HG03139 (cell line): Measurements from ENCODE around the gene GRM4.
"Not testable (repeated sequence)": the region's sequence is repeated elsewhere in the genome, so short reads cannot be mapped to it uniquely, and the experiment has no call there.

ENCODE experiments used
- ATAC-seq: cut with Tn5 transposase; IDR thresholded peaks from one replicate; pipeline ENCODE4 v1.9.1; 2021; ENCODE audit not compliant: unreplicated experiment

Gene GRM4

DNA sequence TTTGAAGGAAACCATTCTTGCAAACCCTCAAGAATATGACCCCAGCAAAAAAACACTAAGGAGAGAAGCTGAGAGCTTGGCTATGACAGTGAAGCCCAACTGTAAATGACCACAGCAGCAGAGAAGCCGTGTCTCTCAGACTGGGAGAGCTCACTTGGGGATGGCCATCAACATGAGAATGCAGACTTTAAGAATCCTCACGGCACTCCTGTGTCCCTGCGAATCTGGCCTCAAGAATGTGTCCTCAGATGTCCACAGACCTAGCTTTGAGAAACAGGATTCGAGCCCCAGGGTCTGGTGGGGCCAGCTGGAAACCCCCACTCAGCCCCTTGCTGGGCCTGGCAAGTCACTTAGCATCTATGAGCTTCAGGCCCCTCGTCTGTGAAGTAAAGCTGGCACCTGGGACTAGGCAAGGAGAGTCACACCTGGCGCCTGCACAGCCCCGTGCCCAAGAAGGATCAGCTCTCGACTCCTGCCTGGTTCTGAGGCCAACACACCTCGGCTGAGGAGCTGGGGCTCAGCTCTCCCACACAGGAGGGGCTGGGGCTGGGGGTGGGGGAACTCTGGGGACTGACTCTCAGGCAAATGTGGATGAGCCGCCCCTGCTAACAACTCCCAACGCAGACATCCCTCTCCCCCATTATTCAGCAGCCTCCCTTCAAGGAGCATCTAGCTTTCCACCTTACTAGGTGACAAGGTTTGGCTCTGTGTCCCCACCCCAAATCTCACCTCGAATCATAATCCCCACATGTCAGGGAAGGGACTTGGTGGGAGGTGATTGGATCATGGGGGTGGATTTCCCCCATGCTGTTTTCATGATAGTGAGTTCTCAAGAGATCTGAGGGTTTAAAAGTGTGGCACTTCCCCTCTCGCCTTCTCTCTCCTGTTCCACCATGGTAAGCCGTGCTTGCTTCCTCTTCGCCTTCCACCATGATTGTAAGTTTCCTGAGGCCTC, 97.7 kb downstream of the GRM4 start:
- no peak for ATAC-seq

DNA sequence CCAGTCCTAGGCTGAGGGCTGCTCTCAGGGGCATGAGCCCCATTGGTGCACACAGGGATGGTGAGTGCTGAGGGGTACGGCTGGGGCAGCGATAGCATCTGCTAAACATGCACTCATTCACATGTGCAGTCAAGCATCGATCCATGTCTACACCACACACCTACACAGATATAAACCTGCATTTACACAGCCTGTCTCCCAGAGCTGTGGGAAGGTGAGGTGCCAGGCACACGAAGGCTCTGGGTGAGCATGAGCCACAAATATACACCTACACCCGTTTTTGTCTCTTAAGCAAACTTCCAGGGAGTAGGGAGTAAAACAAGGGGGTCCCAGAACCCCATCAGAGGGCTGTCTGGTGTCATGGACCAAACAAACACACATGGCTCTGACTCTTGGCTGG, 99.3 kb downstream of the GRM4 start:
- ATAC-seq = no peak

DNA sequence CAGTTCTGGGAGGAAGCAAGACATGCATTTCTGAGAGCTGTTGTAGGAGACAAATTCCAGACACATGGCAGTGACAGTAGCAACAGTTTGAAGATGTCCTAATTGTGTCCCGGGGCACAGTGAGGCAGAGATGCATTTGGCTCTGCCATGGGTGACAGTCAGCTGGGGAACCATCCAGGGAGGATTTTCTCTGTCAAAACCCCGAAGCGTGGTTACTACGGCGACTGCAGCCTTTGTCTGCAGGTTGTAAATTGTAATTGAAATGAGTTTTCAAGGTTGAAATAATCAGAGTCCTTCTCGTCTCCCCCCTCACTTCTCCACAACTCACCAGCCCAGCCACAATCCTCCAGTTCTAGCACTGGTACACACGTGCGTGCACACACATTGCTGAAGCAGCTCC, 100.1 kb downstream of the GRM4 start:
- no peak for ATAC-seq

DNA sequence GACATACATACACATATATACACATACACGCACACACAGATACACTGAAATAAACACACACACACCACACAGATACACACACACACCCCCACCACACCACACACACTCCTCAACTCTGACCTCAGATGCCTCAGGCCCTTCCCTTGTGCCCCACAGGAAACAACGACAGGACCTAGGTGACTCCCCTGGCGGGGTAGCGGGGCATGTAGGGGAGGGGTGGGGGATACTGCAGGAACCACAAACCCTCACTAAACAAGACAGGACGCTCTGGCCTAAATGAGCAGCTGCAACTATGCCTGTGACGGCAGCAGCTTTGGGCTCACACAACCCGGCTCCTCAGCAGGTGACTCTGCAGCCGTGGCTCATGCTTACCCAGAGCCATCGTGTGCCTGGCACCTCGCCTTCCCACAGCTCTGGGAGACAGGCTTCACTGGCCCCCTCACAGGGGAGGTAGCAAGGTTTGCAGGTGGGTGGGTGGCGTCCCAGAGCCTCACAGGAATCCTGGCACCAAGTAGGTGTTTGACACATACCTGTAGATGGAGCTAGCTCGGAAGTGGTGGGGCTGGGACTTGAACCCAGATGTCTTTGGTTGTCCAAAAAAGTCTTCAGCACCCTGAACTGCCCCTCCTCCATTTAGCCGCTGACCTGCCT, 100.8 kb downstream of the GRM4 start:
- no peak for ATAC-seq

DNA sequence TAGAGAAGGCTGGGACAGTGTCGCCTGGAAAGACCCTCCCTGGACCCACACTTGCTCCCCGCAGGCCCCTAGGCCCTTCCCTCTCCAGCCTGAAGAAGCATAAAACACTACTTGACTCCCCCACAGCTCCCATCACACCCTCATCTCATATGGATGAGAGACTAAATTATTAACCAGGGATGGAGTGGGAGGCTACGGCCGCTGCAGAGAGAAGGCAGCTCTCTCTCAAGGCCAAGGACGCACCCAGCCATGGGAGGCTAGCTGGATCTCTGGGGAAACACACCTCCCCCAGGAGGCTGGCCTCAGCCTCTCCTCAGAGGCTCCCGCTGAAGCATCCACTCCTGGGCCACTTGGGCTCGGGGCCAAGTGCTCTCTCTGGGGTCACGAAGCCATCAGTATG, 102.5 kb downstream of the GRM4 start:
- no peak for ATAC-seq

DNA sequence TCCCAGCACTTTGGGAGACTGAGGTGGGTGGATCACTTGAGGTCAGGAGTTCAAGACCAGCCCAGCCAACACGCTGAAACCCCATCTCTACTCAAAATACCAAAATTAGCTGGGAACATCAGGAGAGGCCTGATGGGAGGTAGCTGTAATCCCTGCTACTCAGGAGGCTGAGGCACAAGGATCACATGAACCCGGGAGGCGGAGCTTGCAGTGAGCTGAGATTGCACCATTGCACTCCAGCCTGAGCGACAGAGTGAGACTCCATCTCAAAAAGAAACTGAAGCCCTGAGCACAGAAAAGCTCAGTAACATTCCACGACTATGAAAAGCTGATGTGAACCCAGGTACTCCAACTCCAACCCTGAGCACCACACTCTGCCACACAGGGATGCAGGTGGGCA, 103.9 kb downstream of the GRM4 start:
- ATAC-seq = not testable (repeated sequence)

DNA sequence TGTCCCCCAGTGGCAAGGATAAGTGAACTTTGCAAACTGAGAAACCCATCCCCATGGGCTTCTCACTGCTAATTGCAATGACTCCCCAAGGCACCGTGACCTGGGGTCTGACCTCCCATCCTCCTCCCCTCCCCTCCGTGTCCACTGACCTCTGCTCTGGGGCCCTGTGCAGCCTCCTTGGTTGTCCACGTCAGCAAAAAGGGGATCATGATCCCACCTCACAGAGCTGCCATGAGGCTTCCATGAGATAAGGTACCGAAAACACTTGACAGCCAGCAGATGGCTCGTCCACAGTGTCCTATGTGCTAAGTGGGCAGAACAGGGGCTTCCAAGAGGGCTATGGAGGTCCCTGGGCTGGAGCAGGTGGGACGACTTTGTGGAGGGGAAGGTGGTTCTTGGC, 104.5 kb downstream of the GRM4 start:
- no peak for ATAC-seq

- ATAC-seq = no peak
Measured at GRCh38 chr6:34039943-34040342, 105.9 kb downstream of the GRM4 start.

DNA sequence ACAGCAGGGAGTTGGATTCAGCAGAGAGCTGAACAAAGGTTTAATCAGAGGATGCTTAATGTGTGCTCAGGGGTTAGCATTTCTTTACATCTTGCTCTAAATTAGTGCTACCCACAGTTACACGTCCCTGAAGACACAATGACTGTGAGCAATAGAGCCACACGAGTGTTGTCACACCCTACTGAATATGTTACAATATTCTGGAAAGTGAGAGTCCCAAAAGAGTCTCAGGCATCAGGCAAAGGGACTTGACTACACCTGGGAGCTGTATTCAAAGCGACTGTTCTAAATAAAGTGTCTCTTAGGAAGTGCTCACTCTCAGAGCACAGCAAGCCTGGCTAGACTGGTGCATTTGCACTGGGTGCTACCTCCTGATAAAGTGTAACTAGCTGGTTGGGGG, 108.7 kb downstream of the GRM4 start:
- no peak for ATAC-seq

DNA sequence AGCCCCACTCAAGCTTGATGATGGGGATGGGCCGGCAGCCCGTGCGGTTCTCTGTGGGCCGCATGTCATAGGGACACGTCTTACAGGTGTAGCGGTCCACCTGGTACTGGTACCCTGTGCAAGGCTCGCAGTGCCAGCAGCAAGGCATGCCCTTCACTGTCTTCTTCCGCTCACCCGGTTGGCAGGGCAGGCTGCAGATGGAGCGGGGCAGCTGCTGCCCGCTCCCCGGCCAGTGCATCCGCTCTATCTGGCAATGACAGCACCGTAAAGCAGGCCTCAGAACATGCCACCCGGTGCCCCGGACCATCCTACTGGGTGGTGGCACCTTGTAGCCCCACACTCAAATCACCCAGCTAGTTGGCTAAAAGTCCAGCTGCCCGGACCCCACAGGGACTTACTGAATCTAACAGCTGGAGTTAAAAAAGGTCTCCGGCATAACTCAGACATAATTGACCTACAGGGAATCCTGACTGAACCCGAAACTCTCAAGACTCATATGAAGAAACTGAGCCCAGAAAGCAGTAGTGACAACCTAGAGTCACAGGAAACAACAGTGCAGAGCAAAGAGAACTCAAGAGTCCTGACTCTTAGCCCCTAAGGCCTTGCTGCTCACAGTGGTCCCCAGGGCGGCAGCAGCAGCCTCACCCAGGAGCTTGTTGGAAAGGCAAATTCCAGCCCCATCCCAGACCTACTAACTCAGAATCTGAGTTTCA, 109.4 kb downstream of the GRM4 start:
- ATAC-seq = no peak

GRCh38 chr6:34035704-34036356, 110.1 kb downstream of the GRM4 start:
- no peak for ATAC-seq

GRCh38 chr6:34035161-34035560, 110.7 kb downstream of the GRM4 start:
- no peak for ATAC-seq

- ATAC-seq = no peak
Measured at GRCh38 chr6:34032856-34033255, 113.0 kb downstream of the GRM4 start.

DNA sequence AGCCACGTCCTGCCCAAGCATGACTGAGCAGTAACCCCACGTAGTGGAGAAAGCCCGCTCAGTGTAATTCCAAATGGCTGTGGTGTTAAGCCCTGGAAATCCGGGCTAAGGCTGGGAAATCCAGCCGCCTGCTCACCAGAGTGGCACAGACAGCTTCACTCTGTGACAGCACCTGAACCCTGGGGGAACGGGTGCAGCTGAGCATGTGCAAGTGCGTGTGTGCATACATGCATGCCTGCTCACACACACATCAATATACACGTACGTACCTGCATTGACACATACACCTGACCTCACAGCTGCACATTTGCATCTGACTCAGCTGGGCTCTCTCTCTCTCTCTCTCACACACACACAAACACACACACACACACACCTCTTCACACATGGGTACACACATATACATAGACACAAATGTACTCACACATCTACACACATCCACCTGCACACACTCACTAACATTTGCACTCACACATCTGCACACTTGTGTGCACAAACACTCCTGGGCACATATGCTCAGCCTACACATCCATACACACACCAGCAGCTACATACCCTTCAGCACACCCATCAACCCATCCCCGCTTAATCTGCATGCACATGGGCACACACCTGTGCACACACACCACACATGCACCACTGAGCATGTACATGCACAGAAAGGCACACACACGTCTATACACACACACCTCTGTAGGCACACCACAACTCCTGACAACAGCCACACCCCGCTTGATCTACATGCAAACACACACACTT, 114.1 kb downstream of the GRM4 start:
- ATAC-seq = no peak

DNA sequence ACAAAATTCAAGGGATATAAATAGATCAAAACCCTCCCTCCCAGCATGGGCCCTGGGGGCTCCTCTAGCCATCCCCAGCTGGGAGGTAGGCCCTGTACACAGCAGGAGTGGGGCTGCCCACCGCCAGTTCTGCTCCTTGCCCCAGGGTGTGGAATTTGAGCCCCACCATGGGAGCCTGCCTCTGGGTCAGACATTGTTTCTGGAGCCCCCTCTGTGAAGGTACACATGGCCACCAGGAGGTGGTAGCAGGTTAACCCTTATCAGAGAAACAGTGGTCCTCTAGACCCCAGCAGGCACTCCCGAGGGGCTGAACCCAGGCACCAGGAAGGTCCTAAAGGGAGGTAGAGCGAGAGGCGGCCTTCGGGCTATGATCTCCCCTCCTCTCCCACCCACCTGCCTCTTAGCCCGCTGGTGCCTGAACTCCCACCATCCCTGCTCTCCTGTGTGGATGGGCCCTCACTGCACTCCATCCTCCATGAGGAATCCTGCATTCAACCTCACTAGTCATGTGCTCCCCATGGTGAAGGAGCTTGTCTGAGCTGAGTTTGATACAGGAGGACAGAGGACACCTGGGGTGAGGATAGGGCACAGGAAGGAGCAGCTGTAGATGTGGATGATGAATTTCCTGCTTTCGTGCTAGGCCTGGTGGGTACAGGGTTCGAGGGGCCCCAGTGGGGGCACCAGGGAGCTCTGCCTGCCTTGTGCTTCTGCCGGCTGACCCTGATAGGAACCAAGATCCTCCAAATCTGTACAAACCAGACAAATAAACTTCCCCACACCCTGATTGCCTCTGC, 114.9 kb downstream of the GRM4 start:
- ATAC-seq = no peak

- no peak for ATAC-seq
Measured at GRCh38 chr6:34029489-34030280, 116.2 kb downstream of the GRM4 start.

- no peak for ATAC-seq
Measured at GRCh38 chr6:34028691-34029360, 117.1 kb downstream of the GRM4 start.

GRCh38 chr6:34027939-34028441, 117.9 kb downstream of the GRM4 start:
- ATAC-seq = no peak
